Astrocyte (in vitro differentiated cells and primary cell): ENCODE measurements around the gene CCDC80. TPM values are rescaled to one million over a fixed set of nuclear protein-coding genes. Genes with fewer than 3 reads are reported as not detected.

Source experiments
- DNase-seq: peaks from one replicate; pipeline ENCODE4 v3.0.0-alpha.2; 2010; ENCODE audit warnings: low read depth
- FAIRE-seq: peaks from 2 replicates; lab custom pipeline; 2011; peaks lifted over from hg19 to GRCh38; lab: Jason Lieb, UNC
- H2AFZ ChIP-seq: 2 replicates; pipeline ENCODE4 v1.6.0; 2012; ENCODE audit warnings: low read depth, low read length, inconsistent platforms
- H3K27ac ChIP-seq: 2 replicates; pipeline ENCODE4 v1.5.1; 2011; ENCODE audit warnings: low read depth, low read length, inconsistent platforms
- H3K27me3 ChIP-seq: 2 replicates; pipeline ENCODE4 v1.6.0; 2011; ENCODE audit warnings: low read length, inconsistent platforms; ENCODE audit not compliant: insufficient read depth
- H3K36me3 ChIP-seq: 2 replicates; pipeline ENCODE4 v1.5.1; 2011; ENCODE audit warnings: low read length, inconsistent platforms; ENCODE audit not compliant: insufficient read depth
- H3K4me1 ChIP-seq: 2 replicates; pipeline ENCODE4 v1.5.1; 2011; ENCODE audit warnings: low read length, inconsistent platforms; ENCODE audit not compliant: insufficient read depth
- H3K4me2 ChIP-seq: 2 replicates; pipeline ENCODE4 v1.6.0; 2012; ENCODE audit warnings: low read length, inconsistent platforms
- H3K4me3 ChIP-seq: 2 replicates; pipeline ENCODE4 v1.5.1; 2011; ENCODE audit warnings: low read depth, mild to moderate bottlenecking, low read length, inconsistent platforms; ENCODE audit not compliant: insufficient read depth
- H3K79me2 ChIP-seq: 2 replicates; pipeline ENCODE4 v1.6.0; 2012; ENCODE audit warnings: mild to moderate bottlenecking, low read length, inconsistent platforms; ENCODE audit not compliant: insufficient read depth
- H3K9ac ChIP-seq: 2 replicates; pipeline ENCODE4 v1.6.0; 2012; ENCODE audit warnings: mild to moderate bottlenecking, low read length, inconsistent platforms
- H3K9me3 ChIP-seq: 2 replicates; pipeline ENCODE4 v1.5.1; 2012; ENCODE audit warnings: low read depth, mild to moderate bottlenecking, low read length, inconsistent platforms; ENCODE audit not compliant: insufficient read depth
- H4K20me1 ChIP-seq: 2 replicates; pipeline ENCODE4 v1.6.0; 2012; ENCODE audit warnings: low read length, inconsistent platforms; ENCODE audit not compliant: insufficient read depth
- H3K27ac Mint-ChIP-seq: one replicate; pipeline ENCODE4 v1.8.0; 2021; ENCODE audit warnings: mild to moderate bottlenecking, mixed read lengths; ENCODE audit not compliant: unreplicated experiment
- H3K27me3 Mint-ChIP-seq: one replicate; pipeline ENCODE4 v1.8.0; 2021; ENCODE audit warnings: low read depth, mixed read lengths; ENCODE audit not compliant: unreplicated experiment
- H3K36me3 Mint-ChIP-seq: one replicate; pipeline ENCODE4 v1.8.0; 2021; ENCODE audit warnings: low read depth, mixed read lengths; ENCODE audit not compliant: unreplicated experiment
- H3K4me1 Mint-ChIP-seq: one replicate; pipeline ENCODE4 v1.8.0; 2021; ENCODE audit warnings: low read depth, mixed read lengths; ENCODE audit not compliant: unreplicated experiment
- H3K4me3 Mint-ChIP-seq: one replicate; pipeline ENCODE4 v1.8.0; 2021; ENCODE audit warnings: mild to moderate bottlenecking, moderate library complexity, mixed read lengths; ENCODE audit not compliant: unreplicated experiment
- H3K9me3 Mint-ChIP-seq: one replicate; pipeline ENCODE4 v1.8.0; 2021; ENCODE audit warnings: mild to moderate bottlenecking, mixed read lengths; ENCODE audit not compliant: unreplicated experiment
- EZH2 ChIP-seq: IDR thresholded peaks from 2 replicates; pipeline ENCODE4 v1.6.1; 2012; ENCODE audit warnings: mild to moderate bottlenecking, low read length, inconsistent platforms; ENCODE audit not compliant: insufficient read depth
- total RNA-seq: library from RNA; stranded (reverse); gene quantifications from 2 replicates; pipeline ENCODE4 v1.2.1, GENCODE V29; 2021
- TF ChIP-seq, protein P1 (sequence below): IDR thresholded peaks from 2 replicates; pipeline ENCODE4 v1.5.1; 2011; ENCODE audit warnings: low read depth, mild to moderate bottlenecking, inconsistent platforms, low read length, moderate library complexity; ENCODE audit not compliant: insufficient read depth

Gene CCDC80
- total RNA-seq, 1 donor from 2014 or later, result 272 TPM

DNA sequence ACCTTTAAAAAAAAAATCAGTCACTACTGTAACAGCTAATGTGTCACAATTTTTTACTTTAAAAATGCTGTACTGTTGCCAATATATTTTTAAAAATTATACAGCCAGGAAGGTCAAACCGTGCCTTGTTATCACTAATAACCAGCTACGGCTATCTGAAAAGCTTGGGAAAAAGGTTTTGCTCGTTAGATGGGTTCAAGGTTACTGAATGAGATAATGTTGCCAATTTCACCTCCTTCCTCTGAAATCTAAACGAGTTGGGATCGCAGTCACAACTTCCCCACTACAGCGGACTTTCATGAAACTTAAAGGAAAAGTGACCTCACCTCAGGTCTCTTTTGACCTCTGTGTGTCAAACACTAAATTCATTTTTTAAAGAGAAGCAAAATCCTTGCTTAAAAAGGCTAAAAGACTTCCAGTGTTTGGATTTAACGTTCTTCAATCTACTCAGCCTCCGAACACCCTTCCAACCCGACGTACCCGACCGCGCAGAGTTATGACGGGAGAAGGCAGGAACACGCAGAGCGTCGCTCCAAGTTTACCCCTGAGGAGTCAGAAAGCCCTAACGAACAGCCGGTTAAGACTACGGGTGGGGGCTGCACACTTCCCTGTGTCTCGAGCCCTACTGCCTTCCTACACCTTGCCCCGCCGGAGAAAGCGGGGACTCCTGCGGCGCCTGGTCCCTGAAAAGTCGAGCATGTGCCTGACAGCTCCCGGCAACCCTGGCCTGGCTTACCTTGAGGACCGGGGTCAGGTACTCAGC lies 80.0 kb downstream of the CCDC80 start:
- peak overlapping the region; percentile 96 for H3K4me3 Mint-ChIP-seq
- H3K9ac ChIP-seq, result peak overlapping the region; percentile 95
- H3K9me3 ChIP-seq, result no peaks in the 10 kb centered on the region
- H3K27ac Mint-ChIP-seq, result peak overlapping the region; percentile 96
- H3K27me3 ChIP-seq, result no peaks in the 10 kb centered on the region
- peak overlapping the region; percentile 97 for H2AFZ ChIP-seq
- H3K4me1 ChIP-seq, result peaks cover 8% of the 10 kb centered on the region
- H3K36me3 ChIP-seq, result no peaks in the 10 kb centered on the region
- H3K27me3 Mint-ChIP-seq, result no peaks in the 10 kb centered on the region
- no peak for TF ChIP-seq EZH2
- TF ChIP-seq, protein P1, sequence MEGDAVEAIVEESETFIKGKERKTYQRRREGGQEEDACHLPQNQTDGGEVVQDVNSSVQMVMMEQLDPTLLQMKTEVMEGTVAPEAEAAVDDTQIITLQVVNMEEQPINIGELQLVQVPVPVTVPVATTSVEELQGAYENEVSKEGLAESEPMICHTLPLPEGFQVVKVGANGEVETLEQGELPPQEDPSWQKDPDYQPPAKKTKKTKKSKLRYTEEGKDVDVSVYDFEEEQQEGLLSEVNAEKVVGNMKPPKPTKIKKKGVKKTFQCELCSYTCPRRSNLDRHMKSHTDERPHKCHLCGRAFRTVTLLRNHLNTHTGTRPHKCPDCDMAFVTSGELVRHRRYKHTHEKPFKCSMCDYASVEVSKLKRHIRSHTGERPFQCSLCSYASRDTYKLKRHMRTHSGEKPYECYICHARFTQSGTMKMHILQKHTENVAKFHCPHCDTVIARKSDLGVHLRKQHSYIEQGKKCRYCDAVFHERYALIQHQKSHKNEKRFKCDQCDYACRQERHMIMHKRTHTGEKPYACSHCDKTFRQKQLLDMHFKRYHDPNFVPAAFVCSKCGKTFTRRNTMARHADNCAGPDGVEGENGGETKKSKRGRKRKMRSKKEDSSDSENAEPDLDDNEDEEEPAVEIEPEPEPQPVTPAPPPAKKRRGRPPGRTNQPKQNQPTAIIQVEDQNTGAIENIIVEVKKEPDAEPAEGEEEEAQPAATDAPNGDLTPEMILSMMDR, result no peak
- peak; percentile 82 for DNase-seq
- no peaks in the 10 kb centered on the region for H4K20me1 ChIP-seq
- no peak for FAIRE-seq
- peaks cover 6% of the 10 kb centered on the region for H3K4me1 Mint-ChIP-seq
- peaks cover 3% of the 10 kb centered on the region for H3K36me3 Mint-ChIP-seq
- H3K4me3 ChIP-seq, result peak overlapping the region; percentile 94
- peaks cover 44% of the 10 kb centered on the region for H3K79me2 ChIP-seq
- peak overlapping the region; percentile 88 for H3K4me2 ChIP-seq
- peak overlapping the region; percentile 98 for H3K27ac ChIP-seq
- no peaks in the 10 kb centered on the region for H3K9me3 Mint-ChIP-seq

DNA sequence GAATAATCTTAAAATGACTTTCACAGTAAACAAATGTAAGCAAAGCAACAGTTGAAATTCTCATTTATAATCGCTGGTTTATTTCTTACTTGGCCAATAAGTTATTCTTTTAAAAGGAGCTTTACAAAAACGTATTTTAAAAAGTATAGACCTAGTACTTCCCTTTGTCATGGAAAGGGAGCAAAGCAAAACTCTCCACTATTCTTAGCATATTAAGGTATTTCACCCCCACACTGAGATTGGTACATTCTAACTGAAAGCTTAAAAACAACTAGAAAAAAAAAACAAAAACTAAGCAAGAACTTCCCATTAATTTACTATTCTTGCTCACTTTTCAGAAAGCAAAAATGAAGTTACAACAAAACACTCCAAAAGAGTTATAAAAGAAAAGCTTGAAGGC lies 80.6 kb downstream of the CCDC80 start:
- peaks cover 3% of the 10 kb centered on the region for H3K36me3 Mint-ChIP-seq
- H2AFZ ChIP-seq, result no peak overlapping the region
- H3K27ac Mint-ChIP-seq, result peak overlapping the region; percentile 96
- no peaks in the 10 kb centered on the region for H3K36me3 ChIP-seq
- no peak for TF ChIP-seq EZH2
- TF ChIP-seq, protein P1, result no peak
- no peaks in the 10 kb centered on the region for H3K9me3 Mint-ChIP-seq
- peak overlapping the region; percentile 95 for H3K9ac ChIP-seq
- H3K9me3 ChIP-seq, result no peaks in the 10 kb centered on the region
- FAIRE-seq, result no peak
- peaks cover 6% of the 10 kb centered on the region for H3K4me1 Mint-ChIP-seq
- H3K27me3 ChIP-seq, result no peaks in the 10 kb centered on the region
- peak overlapping the region; percentile 94 for H3K4me3 ChIP-seq
- peak overlapping the region; percentile 88 for H3K4me2 ChIP-seq
- peaks cover 50% of the 10 kb centered on the region for H3K79me2 ChIP-seq
- DNase-seq, result no peak
- peaks cover 8% of the 10 kb centered on the region for H3K4me1 ChIP-seq
- H3K27ac ChIP-seq, result peak overlapping the region; percentile 98
- no peaks in the 10 kb centered on the region for H3K27me3 Mint-ChIP-seq
- peak overlapping the region; percentile 96 for H3K4me3 Mint-ChIP-seq
- H4K20me1 ChIP-seq, result no peaks in the 10 kb centered on the region

DNA sequence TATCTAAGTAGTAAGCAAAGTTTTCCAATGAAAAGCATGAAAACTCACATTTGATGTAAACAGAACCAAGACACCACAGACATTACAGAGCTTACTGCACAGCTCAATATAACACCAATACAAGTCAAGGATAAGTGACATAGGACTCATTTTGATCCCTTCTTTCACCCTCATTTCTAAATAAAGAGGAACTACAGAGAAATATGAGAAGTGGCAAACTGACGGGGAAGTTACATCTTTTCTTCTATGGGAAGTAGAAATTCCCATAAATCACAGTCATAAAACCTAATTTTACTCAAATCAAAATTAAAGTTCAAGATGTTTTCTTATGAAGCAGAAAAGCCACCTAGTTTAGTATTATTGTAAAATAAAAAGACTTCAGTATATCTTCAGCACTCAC lies 83.0 kb downstream of the CCDC80 start:
- Mint-ChIP-seq H3K9me3 (no peaks in the 10 kb centered on the region), H3K27ac (no peak overlapping the region), H3K4me3 (no peak overlapping the region), H3K4me1 (peaks cover 3% of the 10 kb centered on the region), H3K36me3 (peaks cover 3% of the 10 kb centered on the region), H3K27me3 (no peaks in the 10 kb centered on the region)
- DNase-seq (no peak), FAIRE-seq (no peak)
- Histone ChIP-seq H3K4me2 (no peak overlapping the region), H2AFZ (no peak overlapping the region), H3K9ac (no peak overlapping the region), H3K27ac (no peak overlapping the region), H3K9me3 (no peaks in the 10 kb centered on the region), H3K4me3 (no peak overlapping the region), H3K36me3 (no peaks in the 10 kb centered on the region), H3K27me3 (no peaks in the 10 kb centered on the region), H3K4me1 (peaks cover 8% of the 10 kb centered on the region), H4K20me1 (no peaks in the 10 kb centered on the region), H3K79me2 (peaks cover 72% of the 10 kb centered on the region)
- TF ChIP-seq, protein P1, result no peak
- no peak for TF ChIP-seq EZH2
